Measurements from ENCODE around the gene FAM210B.

DNA sequence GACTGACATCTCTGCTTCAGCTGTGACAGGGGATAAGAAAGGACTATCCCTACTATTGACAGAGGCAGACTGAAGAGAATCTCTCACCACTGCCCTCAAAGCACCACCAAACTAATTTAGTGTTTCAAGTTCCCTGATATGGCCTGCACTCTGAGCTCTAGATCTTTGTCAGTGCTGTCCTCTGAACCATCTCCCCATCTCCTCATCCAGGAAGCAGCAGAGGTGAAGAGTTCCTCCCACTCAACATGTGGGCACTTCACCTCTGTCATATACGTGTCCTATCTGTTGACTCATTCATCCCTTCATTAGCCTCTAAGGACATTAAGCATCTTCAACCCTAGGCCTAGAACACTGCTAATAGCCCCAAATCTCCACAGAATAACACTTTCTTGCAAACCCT lies 14.1 kb downstream of the FAM210B start:
- no peak for TF ChIP-seq PATZ1 (CRISPR knock-in tag; IDR thresholded peaks at IDR 0.05; ENCODE audit: borderline replicate concordance)
- no peak for TF ChIP-seq ZC3H10 (CRISPR knock-in tag; IDR thresholded peaks at IDR 0.05)
- no peak for TF ChIP-seq ZFP30 (CRISPR knock-in tag; IDR thresholded peaks at IDR 0.05)
- TF ChIP-seq TCF4 (CRISPR knock-in tag; IDR thresholded peaks at IDR 0.05; ENCODE audit: borderline replicate concordance) = no peak
- TF ChIP-seq SNAI2 (CRISPR knock-in tag; IDR thresholded peaks at IDR 0.05) = no peak
- TF ChIP-seq ZNF565 (CRISPR knock-in tag; conservative IDR thresholded peaks at IDR 0.05; ENCODE audit: low read depth) = no peak
- no peak for TF ChIP-seq BACH2 (CRISPR knock-in tag; IDR thresholded peaks at IDR 0.05; ENCODE audit: borderline replicate concordance)
- TF ChIP-seq GLIS3 (CRISPR knock-in tag; IDR thresholded peaks at IDR 0.05) = no peak
- no peak for TF ChIP-seq ZFP3 (CRISPR knock-in tag; IDR thresholded peaks at IDR 0.05)
- no peak for TF ChIP-seq ZNF70 (CRISPR knock-in tag; IDR thresholded peaks at IDR 0.05)
- TF ChIP-seq TSHZ2 (CRISPR knock-in tag; IDR thresholded peaks at IDR 0.05) = no peak
- no peak for TF ChIP-seq ESRRG (CRISPR knock-in tag; IDR thresholded peaks at IDR 0.05)
- no peak for TF ChIP-seq POU6F1 (CRISPR knock-in tag; IDR thresholded peaks at IDR 0.05; ENCODE audit: borderline replicate concordance, low read depth)
